ENCODE data around the gene NOL9.

DNA sequence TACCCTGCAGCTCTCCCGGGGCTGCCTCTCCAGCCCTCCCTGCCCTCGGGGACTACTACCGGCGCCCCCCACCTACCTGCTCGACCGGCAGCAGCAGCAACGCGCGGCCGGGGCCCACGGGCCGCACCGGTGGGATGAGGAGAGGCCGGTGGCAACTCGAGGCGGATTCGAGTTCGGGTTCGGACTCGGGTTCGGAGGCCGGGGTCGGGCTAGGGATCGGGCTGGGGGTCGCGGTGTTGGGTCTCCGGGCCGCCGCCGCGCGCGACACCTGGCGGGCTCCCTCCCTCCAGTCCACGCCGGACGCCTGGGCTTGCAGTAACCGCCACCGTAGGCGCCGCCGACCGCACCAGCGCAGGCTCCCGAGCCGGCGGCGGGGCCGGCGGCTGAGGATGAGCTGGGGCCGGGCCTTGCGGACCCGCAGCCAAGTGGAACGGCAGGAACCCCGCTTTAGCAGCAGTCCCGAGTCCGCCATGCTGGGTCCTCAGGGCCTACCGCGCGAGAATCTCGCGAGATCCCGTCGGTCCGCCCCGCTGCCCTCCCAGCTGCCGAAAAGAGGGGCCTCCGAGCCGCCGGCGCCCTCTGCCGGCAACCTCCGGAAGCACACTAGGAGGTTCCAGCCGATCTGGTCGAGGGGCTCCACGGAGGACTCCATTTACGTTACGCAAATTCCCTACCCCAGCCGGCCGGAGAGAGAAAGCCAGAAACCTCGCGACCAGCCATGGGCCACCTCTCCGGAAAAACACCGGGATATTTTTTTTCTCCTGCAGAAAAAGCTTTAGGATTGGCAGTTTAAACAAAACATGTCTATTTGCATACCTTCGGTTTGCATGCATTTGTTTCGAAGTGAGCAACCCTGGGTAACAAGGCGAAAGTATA, at the start of gene NOL9:
- peak; percentile 88 for TF ChIP-seq POLR2A (IDR thresholded peaks at IDR 0.05; ENCODE audit: low read depth, low read length)
- peak; percentile 71 for TF ChIP-seq POLR2AphosphoS5 (IDR thresholded peaks at IDR 0.05; ENCODE audit: low read depth, low read length)
